ENCODE data around the gene NIPBL. TPM values are rescaled to one million over a fixed set of nuclear protein-coding genes. Genes with fewer than 3 reads are reported as not detected.
"Not testable (repeated sequence)": the region's sequence is repeated elsewhere in the genome, so short reads cannot be mapped to it uniquely, and the experiment has no call there.

NIPBL gene
- total and polyA plus RNA-seq, 2 experiments from 2014 or later, result 18.5 to 35.0 TPM

DNA sequence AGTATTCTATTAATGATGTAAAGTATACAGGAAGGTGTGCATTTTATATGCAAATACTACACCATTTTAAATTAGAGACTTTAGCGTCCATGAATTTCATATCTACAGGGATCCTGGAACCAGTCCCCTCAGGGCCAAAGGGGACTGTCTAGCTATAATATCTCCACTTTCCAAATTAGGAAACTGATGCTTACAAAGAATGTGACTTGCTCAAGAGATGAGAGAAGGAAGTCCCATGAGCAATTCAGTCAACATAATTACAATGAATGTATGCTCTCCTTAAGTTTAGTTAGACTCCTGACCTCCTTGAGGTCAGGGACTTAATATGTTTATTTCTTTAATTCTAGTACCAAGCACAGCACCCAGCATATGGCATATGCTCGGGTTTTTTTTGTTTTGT is 23.7 kb downstream of the NIPBL start:
- Histone ChIP-seq H4K20me1 (ENCODE audit: insufficient read depth, poor library complexity, severe bottlenecking) (peaks cover 91% of the 10 kb centered on the region), H2AFZ (no peak overlapping the region), H3K4me2 (no peak overlapping the region), H3K27ac (no peak overlapping the region), H3K36me3 (replicated peaks; ENCODE audit: insufficient read depth, low read depth) (no peaks in the 10 kb centered on the region), H3K79me2 (peaks cover 100% of the 10 kb centered on the region), H3K4me1 (ENCODE audit: insufficient read depth) (no peaks in the 10 kb centered on the region), H3K4me3 (no peak overlapping the region), H3K9me2 (replicated peaks; ENCODE audit: insufficient read depth) (no peaks in the 10 kb centered on the region), H3K27me3 (no peaks in the 10 kb centered on the region), H3K9me3 (ENCODE audit: low read depth) (peaks cover 4% of the 10 kb centered on the region)
- TF ChIP-seq EZH2phosphoT487 (IDR thresholded peaks at IDR 0.05; ENCODE audit: low read depth, severe bottlenecking, unreplicated experiment) (no peak), EZH2 (IDR thresholded peaks at IDR 0.05; ENCODE audit: borderline replicate concordance) (no peak)
- TF ChIP-seq, protein P1, sequence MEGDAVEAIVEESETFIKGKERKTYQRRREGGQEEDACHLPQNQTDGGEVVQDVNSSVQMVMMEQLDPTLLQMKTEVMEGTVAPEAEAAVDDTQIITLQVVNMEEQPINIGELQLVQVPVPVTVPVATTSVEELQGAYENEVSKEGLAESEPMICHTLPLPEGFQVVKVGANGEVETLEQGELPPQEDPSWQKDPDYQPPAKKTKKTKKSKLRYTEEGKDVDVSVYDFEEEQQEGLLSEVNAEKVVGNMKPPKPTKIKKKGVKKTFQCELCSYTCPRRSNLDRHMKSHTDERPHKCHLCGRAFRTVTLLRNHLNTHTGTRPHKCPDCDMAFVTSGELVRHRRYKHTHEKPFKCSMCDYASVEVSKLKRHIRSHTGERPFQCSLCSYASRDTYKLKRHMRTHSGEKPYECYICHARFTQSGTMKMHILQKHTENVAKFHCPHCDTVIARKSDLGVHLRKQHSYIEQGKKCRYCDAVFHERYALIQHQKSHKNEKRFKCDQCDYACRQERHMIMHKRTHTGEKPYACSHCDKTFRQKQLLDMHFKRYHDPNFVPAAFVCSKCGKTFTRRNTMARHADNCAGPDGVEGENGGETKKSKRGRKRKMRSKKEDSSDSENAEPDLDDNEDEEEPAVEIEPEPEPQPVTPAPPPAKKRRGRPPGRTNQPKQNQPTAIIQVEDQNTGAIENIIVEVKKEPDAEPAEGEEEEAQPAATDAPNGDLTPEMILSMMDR (IDR thresholded peaks at IDR 0.05; ENCODE audit: poor library complexity), result no peak
- WGBS (ENCODE audit: low lambda C conversion rate, missing lambda C conversion rate), result 92% methylated on average over 2 of the region's 2 CpGs
- no peak for DNase-seq (ENCODE audit: low spot score)

DNA sequence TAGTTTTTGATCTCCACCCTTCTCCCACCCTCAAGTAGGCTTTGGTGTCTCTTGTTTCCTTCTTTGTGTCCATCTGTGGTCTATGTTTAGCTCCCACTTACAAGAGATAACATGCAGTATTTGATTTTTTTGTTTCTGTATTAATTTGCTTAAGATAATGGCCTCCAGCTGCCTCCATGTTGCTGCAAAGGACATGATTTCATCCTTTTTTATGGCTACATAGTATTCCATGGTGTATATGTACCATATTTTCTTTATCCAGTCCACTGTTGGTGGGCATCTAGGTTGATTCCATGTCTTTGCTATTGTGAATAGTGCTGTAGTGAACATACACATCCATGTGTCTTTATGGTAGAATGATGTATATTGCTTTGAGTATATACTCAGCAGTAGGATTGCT is 24.5 kb downstream of the NIPBL start:
- Histone ChIP-seq H4K20me1 (ENCODE audit: insufficient read depth, poor library complexity, severe bottlenecking) (peaks cover 90% of the 10 kb centered on the region), H3K79me2 (peaks cover 100% of the 10 kb centered on the region)
- H3K27me3 ChIP-seq; H3K9me2 ChIP-seq (replicated peaks; ENCODE audit: insufficient read depth); H3K4me3 ChIP-seq; H3K36me3 ChIP-seq (replicated peaks; ENCODE audit: insufficient read depth, low read depth); DNase-seq (ENCODE audit: low spot score); H3K4me2 ChIP-seq; H2AFZ ChIP-seq; H3K27ac ChIP-seq; H3K9me3 ChIP-seq (ENCODE audit: low read depth); H3K4me1 ChIP-seq (ENCODE audit: insufficient read depth): not testable (repeated sequence)

DNA sequence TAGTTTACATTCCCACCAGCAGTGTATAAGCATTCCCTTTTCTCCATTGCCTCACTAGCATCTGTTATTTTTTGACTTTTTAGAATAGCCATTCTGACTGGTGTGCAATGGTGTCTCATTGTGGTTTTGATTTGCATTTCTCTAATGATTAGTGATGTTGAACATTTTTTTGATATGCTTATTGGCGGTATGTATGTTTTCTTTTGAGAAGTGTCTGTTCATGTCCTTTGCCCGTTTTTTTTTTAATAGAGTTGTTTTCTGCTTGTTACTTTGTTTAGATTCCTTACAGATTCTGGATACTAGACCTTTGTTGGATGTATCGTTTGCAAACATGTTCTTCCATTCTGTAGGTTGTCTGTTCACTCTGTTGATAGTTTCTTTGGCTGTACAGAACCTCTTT is 25.3 kb downstream of the NIPBL start:
- TF ChIP-seq EZH2 (IDR thresholded peaks at IDR 0.05; ENCODE audit: borderline replicate concordance) (no peak), EZH2phosphoT487 (IDR thresholded peaks at IDR 0.05; ENCODE audit: low read depth, severe bottlenecking, unreplicated experiment) (no peak)
- TF ChIP-seq, protein P1 (IDR thresholded peaks at IDR 0.05; ENCODE audit: poor library complexity), result no peak

DNA sequence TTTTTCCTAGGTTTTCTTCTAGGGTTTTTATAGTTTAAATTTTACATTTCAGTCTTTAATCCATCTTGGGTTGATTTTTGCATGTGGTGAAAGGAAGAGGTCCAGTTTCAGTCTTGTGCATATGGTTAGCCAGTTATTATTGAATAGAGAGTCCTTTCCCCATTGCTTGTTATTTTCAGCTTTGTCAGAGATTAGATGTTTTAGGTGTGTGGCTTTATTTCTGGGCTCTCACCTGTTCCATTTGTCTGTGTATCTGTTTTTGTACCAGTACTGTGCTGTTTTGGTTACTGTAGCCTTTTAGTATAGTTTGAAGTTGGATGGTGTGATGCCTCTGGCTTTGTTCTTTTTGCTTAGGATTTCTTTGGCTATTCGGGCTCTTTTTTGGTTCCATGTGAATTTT is 25.8 kb downstream of the NIPBL start:
- Histone ChIP-seq H3K9me3 (ENCODE audit: low read depth) (peaks cover 4% of the 10 kb centered on the region), H3K79me2 (peaks cover 100% of the 10 kb centered on the region), H4K20me1 (ENCODE audit: insufficient read depth, poor library complexity, severe bottlenecking) (peaks cover 90% of the 10 kb centered on the region), H3K9me2 (replicated peaks; ENCODE audit: insufficient read depth) (no peaks in the 10 kb centered on the region), H3K36me3 (replicated peaks; ENCODE audit: insufficient read depth, low read depth) (no peaks in the 10 kb centered on the region), H3K4me3 (no peak overlapping the region), H3K27me3 (no peaks in the 10 kb centered on the region), H3K4me2 (no peak overlapping the region), H3K27ac (no peak overlapping the region), H3K4me1 (ENCODE audit: insufficient read depth) (no peaks in the 10 kb centered on the region), H2AFZ (no peak overlapping the region)
- 100% methylated on average over 1 of the region's 1 CpG for WGBS (ENCODE audit: low lambda C conversion rate, missing lambda C conversion rate)
- no peak for DNase-seq (ENCODE audit: low spot score)
- TF ChIP-seq, protein P1 (IDR thresholded peaks at IDR 0.05; ENCODE audit: poor library complexity), result no peak
- TF ChIP-seq EZH2phosphoT487 (IDR thresholded peaks at IDR 0.05; ENCODE audit: low read depth, severe bottlenecking, unreplicated experiment) (no peak), EZH2 (IDR thresholded peaks at IDR 0.05; ENCODE audit: borderline replicate concordance) (no peak)

More for the DNA sequence above, 25.3 kb downstream of the NIPBL start:
- no peak overlapping the region for H3K4me2 ChIP-seq
- no peak for DNase-seq (ENCODE audit: low spot score)
- no peak overlapping the region for H3K27ac ChIP-seq
- 95% methylated on average over 3 of the region's 3 CpGs for WGBS (ENCODE audit: low lambda C conversion rate, missing lambda C conversion rate)
- H3K9me2 ChIP-seq (replicated peaks; ENCODE audit: insufficient read depth), result no peaks in the 10 kb centered on the region
- peaks cover 90% of the 10 kb centered on the region for H4K20me1 ChIP-seq (ENCODE audit: insufficient read depth, poor library complexity, severe bottlenecking)
- peaks cover 100% of the 10 kb centered on the region for H3K79me2 ChIP-seq
- peaks cover 4% of the 10 kb centered on the region for H3K9me3 ChIP-seq (ENCODE audit: low read depth)
- H3K4me3 ChIP-seq, result no peak overlapping the region
- no peaks in the 10 kb centered on the region for H3K36me3 ChIP-seq (replicated peaks; ENCODE audit: insufficient read depth, low read depth)
- no peak overlapping the region for H2AFZ ChIP-seq
- H3K4me1 ChIP-seq (ENCODE audit: insufficient read depth), result no peaks in the 10 kb centered on the region
- H3K27me3 ChIP-seq, result no peaks in the 10 kb centered on the region

All from hepatocyte (in vitro differentiated cells).